Measurements from ENCODE around the gene EFNB1. TPM values are rescaled to one million over a fixed set of nuclear protein-coding genes. Genes with fewer than 3 reads are reported as not detected.

Gene EFNB1
- polyA plus RNA-seq, 2 donors: 22.2 to 24.0 TPM

DNA sequence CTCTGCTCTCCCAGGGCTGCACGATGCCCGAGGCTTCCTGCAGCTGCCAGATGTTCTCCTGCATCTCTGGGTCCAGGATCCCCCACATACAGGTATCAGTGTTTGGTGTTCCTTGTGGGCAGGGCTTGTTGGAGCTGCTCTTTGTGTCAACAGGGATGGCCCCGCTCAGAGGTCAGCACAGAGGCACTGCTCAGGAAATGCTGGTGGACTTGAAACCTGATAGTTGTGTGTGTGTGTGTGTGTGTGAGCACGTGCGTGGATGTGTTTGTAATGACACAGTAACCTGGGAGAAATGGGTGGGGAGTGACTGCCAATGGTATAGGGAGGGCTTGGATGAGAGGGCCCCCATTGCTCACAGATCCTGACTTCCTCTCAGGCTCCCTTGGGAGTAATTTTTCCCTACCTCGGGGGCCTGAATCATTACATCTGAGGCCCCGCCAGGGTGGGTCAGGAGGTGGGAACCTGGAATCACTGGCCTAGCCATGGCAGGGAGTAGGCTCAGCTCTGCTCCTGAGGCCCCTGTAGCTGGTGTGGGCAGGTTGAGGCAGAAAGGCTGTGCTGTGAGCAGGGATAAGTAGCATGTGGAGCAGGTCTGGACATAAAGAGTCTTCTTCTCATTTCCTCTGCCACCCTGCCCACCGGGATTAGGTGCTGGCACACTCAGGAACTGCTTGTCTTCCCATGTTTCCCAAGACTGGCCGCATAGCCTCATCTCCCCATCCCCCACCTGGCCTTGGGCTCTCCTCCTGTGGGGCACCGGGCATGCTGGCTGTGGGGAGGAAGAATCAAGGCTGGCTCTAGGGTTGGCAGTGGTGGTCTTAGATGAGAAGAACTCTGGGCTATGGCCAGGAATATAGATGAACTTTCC lies 2.5 kb upstream of the EFNB1 start:
- Histone ChIP-seq H3K4me3 (ENCODE audit: low read depth in 1 of 2, low read length in 2 of 2) (no peak overlapping the region), H3K27ac (ENCODE audit: low read depth in 2 of 2, low read length in 1 of 2) (no peak overlapping the region), H3K36me3 (ENCODE audit: control insufficient read depth in 2 of 2, insufficient read depth in 2 of 2, low read length in 1 of 2) (no peaks in the 10 kb centered on the region), H3K4me1 (ENCODE audit: control insufficient read depth in 2 of 2, insufficient read depth in 2 of 2, low read length in 1 of 2) (no peaks in the 10 kb centered on the region), H3K27me3 (ENCODE audit: control insufficient read depth in 1 of 2, insufficient read depth in 2 of 2, low read length in 2 of 2) (no peaks in the 10 kb centered on the region), H3K9me3 (ENCODE audit: control insufficient read depth in 2 of 2, insufficient read depth in 1 of 2, low read depth in 1 of 2, low read length in 1 of 2) (peaks cover 0 to 4% of the 10 kb centered on the region in 2 donors)
- 42 to 62% methylated on average over 10 of the region's 10 CpGs for WGBS, 2 donors

DNA sequence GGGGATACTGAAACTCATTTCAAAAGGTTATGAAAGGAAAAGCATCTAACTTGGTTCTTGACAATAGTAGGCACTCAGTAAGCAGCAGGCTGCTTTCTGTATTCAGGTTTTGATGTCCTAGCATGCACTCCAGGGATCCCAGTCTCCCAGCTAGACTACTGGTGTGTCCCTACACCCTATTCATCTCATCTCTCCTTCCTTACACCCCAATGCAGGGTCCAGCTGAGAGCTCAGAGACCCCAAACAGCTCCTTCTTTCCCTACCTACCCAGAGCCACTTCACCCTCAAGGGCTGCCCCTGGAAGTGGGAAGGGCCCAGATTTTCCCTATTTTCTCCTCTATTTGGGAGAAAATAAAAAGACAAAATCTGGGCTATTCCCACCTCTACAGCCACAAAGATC lies 1.6 kb upstream of the EFNB1 start:
- Histone ChIP-seq H3K27me3 (ENCODE audit: control insufficient read depth in 1 of 2, insufficient read depth in 2 of 2, low read length in 2 of 2) (no peaks in the 10 kb centered on the region), H3K36me3 (ENCODE audit: control insufficient read depth in 2 of 2, insufficient read depth in 2 of 2, low read length in 1 of 2) (no peaks in the 10 kb centered on the region), H3K4me3 (ENCODE audit: low read depth in 1 of 2, low read length in 2 of 2) (no peak overlapping the region), H3K9me3 (ENCODE audit: control insufficient read depth in 2 of 2, insufficient read depth in 1 of 2, low read depth in 1 of 2, low read length in 1 of 2) (peaks cover 0 to 4% of the 10 kb centered on the region in 2 donors), H3K27ac (ENCODE audit: low read depth in 2 of 2, low read length in 1 of 2) (no peak overlapping the region), H3K4me1 (ENCODE audit: control insufficient read depth in 2 of 2, insufficient read depth in 2 of 2, low read length in 1 of 2) (no peaks in the 10 kb centered on the region)

DNA sequence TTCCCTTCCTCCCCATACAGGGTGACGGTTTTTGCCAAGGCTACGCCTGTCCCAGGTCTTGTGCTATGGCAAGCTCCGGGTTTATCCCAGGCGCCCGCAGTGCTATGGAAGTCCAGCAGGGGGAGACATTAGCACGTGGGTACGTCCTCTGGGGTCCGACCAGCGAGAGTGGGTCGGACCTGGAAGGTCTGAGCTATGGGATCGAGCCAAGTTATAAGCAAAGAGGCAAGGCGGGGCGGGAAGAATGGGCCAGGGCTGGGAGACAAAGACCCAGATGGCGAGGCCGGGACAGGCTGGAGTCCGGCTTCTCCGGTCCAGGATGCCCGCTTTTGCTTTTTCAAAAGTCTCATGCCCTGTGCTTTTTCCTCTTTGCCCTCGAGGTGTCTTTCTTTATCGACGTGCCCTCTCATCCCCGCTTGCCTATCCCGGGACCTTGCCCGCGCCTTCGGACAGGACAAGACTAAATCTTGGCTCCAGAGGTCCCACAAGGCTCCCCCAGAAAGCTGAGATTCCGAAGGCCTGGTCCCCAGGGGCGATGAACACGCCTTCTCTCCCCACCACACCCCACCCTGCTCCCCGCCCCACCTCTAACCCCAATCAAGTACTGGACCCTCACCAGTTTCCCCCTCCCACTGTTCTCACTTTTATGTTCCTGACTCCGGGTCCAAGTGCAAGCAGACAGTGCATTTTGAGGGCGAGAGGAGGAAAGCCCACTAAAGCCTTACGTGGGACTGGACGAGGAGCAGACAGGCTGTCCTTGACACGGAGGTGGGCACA lies 785 bp upstream of the EFNB1 start:
- Histone ChIP-seq H3K36me3 (ENCODE audit: control insufficient read depth in 2 of 2, insufficient read depth in 2 of 2, low read length in 1 of 2) (no peaks in the 10 kb centered on the region), H3K27me3 (ENCODE audit: control insufficient read depth in 1 of 2, insufficient read depth in 2 of 2, low read length in 2 of 2) (no peaks in the 10 kb centered on the region), H3K9me3 (ENCODE audit: control insufficient read depth in 2 of 2, insufficient read depth in 1 of 2, low read depth in 1 of 2, low read length in 1 of 2) (peaks cover 0 to 4% of the 10 kb centered on the region in 2 donors), H3K27ac (ENCODE audit: low read depth in 2 of 2, low read length in 1 of 2) (peak overlapping the region; percentile 40 to 65), H3K4me3 (ENCODE audit: low read depth in 1 of 2, low read length in 2 of 2) (peak overlapping the region; percentile 9 to 20), H3K4me1 (ENCODE audit: control insufficient read depth in 2 of 2, insufficient read depth in 2 of 2, low read length in 1 of 2) (no peaks in the 10 kb centered on the region)
- WGBS, 2 donors: 1 to 18% methylated on average over 35 of the region's 35 CpGs

DNA sequence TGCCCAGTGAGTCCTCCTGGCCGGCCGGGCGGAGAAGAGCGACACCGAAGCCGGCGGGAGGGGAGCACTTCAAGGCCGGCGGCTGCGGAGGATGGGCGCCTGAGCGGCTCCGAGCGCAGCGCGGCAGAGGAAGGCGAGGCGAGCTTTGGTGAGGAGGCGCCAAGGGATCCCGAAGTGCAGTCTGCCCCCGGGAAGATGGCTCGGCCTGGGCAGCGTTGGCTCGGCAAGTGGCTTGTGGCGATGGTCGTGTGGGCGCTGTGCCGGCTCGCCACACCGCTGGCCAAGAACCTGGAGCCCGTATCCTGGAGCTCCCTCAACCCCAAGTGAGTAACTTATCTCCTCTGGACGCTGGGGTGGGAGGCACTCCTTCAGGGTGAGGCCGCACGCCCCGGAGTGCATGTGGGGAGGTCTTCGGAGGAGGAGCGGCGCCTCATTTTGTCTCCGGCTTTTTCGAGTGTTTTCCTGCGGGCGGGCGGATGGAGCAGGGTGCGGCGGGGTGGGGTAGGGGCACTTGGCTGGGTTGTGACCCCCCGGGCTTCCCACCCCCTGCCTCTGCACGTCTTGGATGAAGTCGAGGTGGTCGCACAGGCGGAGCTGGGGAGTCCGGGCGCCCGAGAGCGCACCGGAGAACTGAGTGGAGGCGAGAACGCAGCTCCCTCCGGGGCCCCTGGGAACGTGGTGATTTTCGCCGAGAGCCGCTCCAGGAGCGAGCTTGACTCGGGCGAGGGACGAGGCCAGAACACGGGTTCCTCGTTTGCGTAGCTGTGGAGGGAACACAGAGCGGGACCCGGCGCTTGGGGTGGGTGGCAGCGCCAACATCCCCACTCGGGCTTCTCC lies 979 bp downstream of the EFNB1 start:
- Histone ChIP-seq H3K27me3 (ENCODE audit: control insufficient read depth in 1 of 2, insufficient read depth in 2 of 2, low read length in 2 of 2) (no peaks in the 10 kb centered on the region), H3K27ac (ENCODE audit: low read depth in 2 of 2, low read length in 1 of 2) (peak overlapping the region; percentile 64 to 68), H3K9me3 (ENCODE audit: control insufficient read depth in 2 of 2, insufficient read depth in 1 of 2, low read depth in 1 of 2, low read length in 1 of 2) (peaks cover 0 to 4% of the 10 kb centered on the region in 2 donors), H3K36me3 (ENCODE audit: control insufficient read depth in 2 of 2, insufficient read depth in 2 of 2, low read length in 1 of 2) (no peaks in the 10 kb centered on the region), H3K4me3 (ENCODE audit: low read depth in 1 of 2, low read length in 2 of 2) (peak overlapping the region; percentile 72 to 73), H3K4me1 (ENCODE audit: control insufficient read depth in 2 of 2, insufficient read depth in 2 of 2, low read length in 1 of 2) (peaks cover 0 to 4% of the 10 kb centered on the region in 2 donors)
- WGBS, 2 donors: 1 to 24% methylated on average over 66 to 74 of the region's 74 CpGs

DNA sequence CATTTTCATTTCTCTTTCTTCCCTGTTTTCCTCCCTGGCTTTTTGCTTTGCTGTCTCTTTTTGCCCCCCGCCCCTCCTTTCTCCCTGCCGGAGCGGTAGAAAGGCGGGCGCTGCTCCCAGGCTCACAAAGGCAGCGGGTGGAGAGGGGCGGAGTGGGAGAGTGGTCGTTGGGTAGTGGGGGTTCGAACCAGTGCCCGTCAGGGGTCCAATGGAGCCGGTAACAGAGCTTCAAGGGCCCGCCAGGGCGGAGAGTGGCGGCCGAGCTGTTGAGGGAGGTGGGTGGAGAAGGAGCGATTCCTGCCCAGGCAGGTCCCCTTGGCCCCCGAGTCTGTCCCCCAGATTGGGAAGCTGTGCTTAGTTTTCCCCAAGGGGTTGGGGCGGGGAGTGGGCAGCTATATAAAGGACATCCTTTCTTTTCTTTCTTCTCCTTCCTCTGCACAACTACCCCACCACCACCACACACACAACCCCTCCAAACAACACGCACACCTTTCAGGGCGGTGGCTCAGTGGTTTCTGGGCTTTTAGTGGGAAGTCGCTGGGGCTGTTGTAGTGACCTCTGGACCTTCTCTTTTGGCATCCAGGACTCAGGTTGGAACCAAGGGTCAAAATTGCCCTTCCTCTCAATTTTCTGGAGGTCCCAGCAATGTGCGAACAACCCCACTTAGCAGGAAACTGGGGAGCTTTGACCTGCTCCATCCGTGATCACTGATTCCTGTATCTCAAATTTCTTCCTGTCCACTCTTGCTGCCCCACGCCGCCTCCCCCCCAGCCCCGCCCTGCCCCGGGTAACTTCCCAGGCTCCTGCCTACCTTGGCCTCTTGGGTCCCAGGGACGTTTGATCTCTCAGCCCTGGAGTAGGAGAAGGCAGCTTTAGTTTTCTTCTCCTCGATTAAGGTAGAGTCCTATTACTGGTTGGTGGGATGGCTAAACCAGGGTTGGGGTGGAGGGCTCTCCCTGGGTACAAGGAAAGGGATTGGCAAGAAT lies 1.9 kb downstream of the EFNB1 start:
- peak overlapping the region; percentile 75 to 80 for H3K27ac ChIP-seq (ENCODE audit: low read depth in 2 of 2, low read length in 1 of 2)
- H3K4me1 ChIP-seq (ENCODE audit: control insufficient read depth in 2 of 2, insufficient read depth in 2 of 2, low read length in 1 of 2): peaks cover 0 to 4% of the 10 kb centered on the region in 2 donors
- WGBS, 2 donors: 10 to 39% methylated on average over 28 to 29 of the region's 29 CpGs

DNA sequence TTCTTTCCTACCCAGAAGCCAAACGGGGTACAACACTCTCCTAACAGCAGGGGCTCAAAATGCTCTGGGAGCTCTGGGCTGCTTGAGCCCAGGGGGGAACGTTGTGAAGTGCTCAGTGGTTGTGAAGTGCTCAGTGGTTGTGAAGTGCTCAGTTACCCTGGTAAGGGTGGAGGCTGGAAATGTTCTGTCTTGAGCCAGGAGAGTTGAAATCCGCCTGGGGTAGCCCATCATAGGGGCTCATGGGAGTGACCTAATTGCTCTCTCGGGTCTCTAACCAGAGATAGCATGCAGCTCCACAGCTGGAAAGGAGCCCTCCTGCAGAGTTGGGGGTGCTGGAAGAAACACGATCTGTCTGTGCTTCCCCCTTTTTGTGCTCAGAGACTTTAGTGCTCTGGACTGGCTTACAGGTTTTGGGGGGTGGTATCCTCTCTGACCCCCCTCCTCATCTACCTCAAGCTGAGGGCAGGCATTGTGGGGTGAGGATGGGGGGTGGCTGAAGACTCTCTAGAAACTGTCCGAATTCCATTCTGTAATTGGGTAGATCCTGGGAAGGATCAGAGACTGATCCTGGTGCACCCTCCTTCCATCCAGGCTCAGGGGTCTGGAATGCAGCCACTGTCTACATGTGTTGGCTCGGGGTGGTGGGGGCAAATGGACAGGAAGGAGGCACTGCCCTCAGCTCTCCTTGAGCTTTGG lies 2.7 kb downstream of the EFNB1 start:
- H3K36me3 ChIP-seq (ENCODE audit: control insufficient read depth in 2 of 2, insufficient read depth in 2 of 2, low read length in 1 of 2): no peaks in the 10 kb centered on the region
- 11 to 30% methylated on average over 7 of the region's 7 CpGs for WGBS, 2 donors
- peaks cover 0 to 4% of the 10 kb centered on the region in 2 donors for H3K4me1 ChIP-seq (ENCODE audit: control insufficient read depth in 2 of 2, insufficient read depth in 2 of 2, low read length in 1 of 2)
- H3K9me3 ChIP-seq (ENCODE audit: control insufficient read depth in 2 of 2, insufficient read depth in 1 of 2, low read depth in 1 of 2, low read length in 1 of 2): peaks cover 0 to 4% of the 10 kb centered on the region in 2 donors
- peak overlapping the region; percentile 75 to 80 for H3K27ac ChIP-seq (ENCODE audit: low read depth in 2 of 2, low read length in 1 of 2)
- no peaks in the 10 kb centered on the region for H3K27me3 ChIP-seq (ENCODE audit: control insufficient read depth in 1 of 2, insufficient read depth in 2 of 2, low read length in 2 of 2)
- H3K4me3 ChIP-seq (ENCODE audit: low read depth in 1 of 2, low read length in 2 of 2): peak overlapping the region; percentile 72 to 73

More for the DNA sequence above, 1.9 kb downstream of the EFNB1 start:
- Histone ChIP-seq H3K9me3 (ENCODE audit: control insufficient read depth in 2 of 2, insufficient read depth in 1 of 2, low read depth in 1 of 2, low read length in 1 of 2) (peaks cover 0 to 4% of the 10 kb centered on the region in 2 donors), H3K27me3 (ENCODE audit: control insufficient read depth in 1 of 2, insufficient read depth in 2 of 2, low read length in 2 of 2) (no peaks in the 10 kb centered on the region), H3K4me3 (ENCODE audit: low read depth in 1 of 2, low read length in 2 of 2) (peak overlapping the region; percentile 72 to 73), H3K36me3 (ENCODE audit: control insufficient read depth in 2 of 2, insufficient read depth in 2 of 2, low read length in 1 of 2) (no peaks in the 10 kb centered on the region)

DNA sequence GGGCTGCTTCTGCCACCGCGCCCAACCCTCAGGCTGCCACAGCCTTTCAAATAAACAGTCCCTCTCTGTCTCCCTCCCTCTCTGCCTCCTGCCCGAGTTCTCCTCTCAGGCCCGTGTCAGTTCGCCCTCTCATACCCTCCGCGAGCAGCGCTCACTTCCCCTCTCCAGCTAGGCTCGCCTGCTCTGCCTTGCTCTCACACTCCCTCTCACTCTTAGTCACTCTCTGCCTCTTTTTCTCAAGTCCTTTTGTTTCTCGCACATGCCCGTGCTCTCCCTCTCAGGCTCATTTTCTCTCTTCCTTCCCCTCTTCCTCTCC lies 3.2 kb downstream of the EFNB1 start:
- no peaks in the 10 kb centered on the region for H3K27me3 ChIP-seq (ENCODE audit: control insufficient read depth in 1 of 2, insufficient read depth in 2 of 2, low read length in 2 of 2)
- H3K4me1 ChIP-seq (ENCODE audit: control insufficient read depth in 2 of 2, insufficient read depth in 2 of 2, low read length in 1 of 2): peaks cover 0 to 6% of the 10 kb centered on the region in 2 donors
- H3K27ac ChIP-seq (ENCODE audit: low read depth in 2 of 2, low read length in 1 of 2): peak overlapping the region; percentile 75 to 80
- H3K9me3 ChIP-seq (ENCODE audit: control insufficient read depth in 2 of 2, insufficient read depth in 1 of 2, low read depth in 1 of 2, low read length in 1 of 2): peaks cover 0 to 4% of the 10 kb centered on the region in 2 donors
- 4 to 17% methylated on average over 7 to 11 of the region's 11 CpGs for WGBS, 2 donors
- H3K4me3 ChIP-seq (ENCODE audit: low read depth in 1 of 2, low read length in 2 of 2): peak overlapping the region; percentile 72 to 73
- H3K36me3 ChIP-seq (ENCODE audit: control insufficient read depth in 2 of 2, insufficient read depth in 2 of 2, low read length in 1 of 2): no peaks in the 10 kb centered on the region
